ENCODE measurements around the gene TAOK1. TPM values are rescaled to one million over a fixed set of nuclear protein-coding genes. Genes with fewer than 3 reads are reported as not detected.

TAOK1 gene
- total RNA-seq, 1 experiment from 2014 or later = 56.3 TPM

DNA sequence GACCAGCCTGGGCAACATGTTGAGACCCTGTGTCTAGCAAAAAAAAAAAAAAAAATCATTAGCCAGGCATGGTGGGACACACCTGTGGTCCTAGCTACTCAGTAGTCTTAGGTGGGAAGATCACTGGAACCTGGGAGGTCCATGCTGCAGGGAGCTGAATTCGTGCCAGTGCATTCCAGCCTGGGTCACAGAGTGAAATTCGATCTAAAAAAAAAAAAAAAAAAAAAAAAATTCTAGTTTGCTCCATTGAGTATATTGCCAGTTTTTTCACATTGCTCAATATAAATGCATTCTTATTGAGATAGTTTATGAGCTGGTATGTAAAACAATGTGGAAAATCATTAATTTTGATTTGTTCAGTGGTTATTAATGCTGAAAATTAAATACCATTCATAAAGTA lies 124.6 kb downstream of the TAOK1 start:
- Histone ChIP-seq H3K4me1 (ENCODE audit: control insufficient read depth in 1 of 2, insufficient read depth in 2 of 2, low read length in 2 of 2) (no peaks in the 10 kb centered on the region), H3K4me3 (replicated peaks in 1 of 2; ENCODE audit: low read depth in 1 of 2, low read length in 2 of 2) (no peak overlapping the region), H3K9ac (ENCODE audit: low read length) (no peak overlapping the region), H2AFZ (ENCODE audit: low read depth, low read length, poor library complexity, severe bottlenecking) (no peak overlapping the region), H3K4me2 (ENCODE audit: low read length) (no peak overlapping the region), H3K9me3 (ENCODE audit: control insufficient read depth in 1 of 2, insufficient read depth in 1 of 2, low read depth in 1 of 2, low read length in 2 of 2) (no peaks in the 10 kb centered on the region), H3K36me3 (ENCODE audit: control insufficient read depth in 1 of 2, insufficient read depth in 2 of 2, low read length in 2 of 2) (peaks cover 7 to 24% of the 10 kb centered on the region in 2 experiments; a peak in 3 of 4 replicates), H3K9me2 (ENCODE audit: insufficient read depth) (no peaks in the 10 kb centered on the region), H3K27me3 (ENCODE audit: insufficient read depth, low read length) (no peaks in the 10 kb centered on the region), H3K79me2 (ENCODE audit: insufficient read depth, low read length) (no peaks in the 10 kb centered on the region), H3K27ac (ENCODE audit: low read depth, low read length) (no peak overlapping the region), H4K20me1 (ENCODE audit: insufficient read depth) (no peaks in the 10 kb centered on the region)
- TF ChIP-seq, protein P1, sequence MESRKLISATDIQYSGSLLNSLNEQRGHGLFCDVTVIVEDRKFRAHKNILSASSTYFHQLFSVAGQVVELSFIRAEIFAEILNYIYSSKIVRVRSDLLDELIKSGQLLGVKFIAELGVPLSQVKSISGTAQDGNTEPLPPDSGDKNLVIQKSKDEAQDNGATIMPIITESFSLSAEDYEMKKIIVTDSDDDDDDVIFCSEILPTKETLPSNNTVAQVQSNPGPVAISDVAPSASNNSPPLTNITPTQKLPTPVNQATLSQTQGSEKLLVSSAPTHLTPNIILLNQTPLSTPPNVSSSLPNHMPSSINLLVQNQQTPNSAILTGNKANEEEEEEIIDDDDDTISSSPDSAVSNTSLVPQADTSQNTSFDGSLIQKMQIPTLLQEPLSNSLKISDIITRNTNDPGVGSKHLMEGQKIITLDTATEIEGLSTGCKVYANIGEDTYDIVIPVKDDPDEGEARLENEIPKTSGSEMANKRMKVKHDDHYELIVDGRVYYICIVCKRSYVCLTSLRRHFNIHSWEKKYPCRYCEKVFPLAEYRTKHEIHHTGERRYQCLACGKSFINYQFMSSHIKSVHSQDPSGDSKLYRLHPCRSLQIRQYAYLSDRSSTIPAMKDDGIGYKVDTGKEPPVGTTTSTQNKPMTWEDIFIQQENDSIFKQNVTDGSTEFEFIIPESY (IDR thresholded peaks at IDR 0.05; ENCODE audit: extremely low read depth, insufficient replicate concordance, low read length) = no peak
- TF ChIP-seq EGR1 (IDR thresholded peaks at IDR 0.05; ENCODE audit: low read depth) (no peak), SIN3A (IDR thresholded peaks at IDR 0.05; ENCODE audit: low read depth) (no peak), ZNF274 (IDR thresholded peaks at IDR 0.05; ENCODE audit: low read depth, low read length) (no peak), CEBPB (IDR thresholded peaks at IDR 0.05; ENCODE audit: low read depth) (no peak), SP1 (IDR thresholded peaks at IDR 0.05; ENCODE audit: low read depth) (no peak), JUND (IDR thresholded peaks at IDR 0.05) (no peak), POLR2AphosphoS5 (IDR thresholded peaks at IDR 0.05; ENCODE audit: low read depth, low read length) (no peak)
- TF ChIP-seq, protein P2, sequence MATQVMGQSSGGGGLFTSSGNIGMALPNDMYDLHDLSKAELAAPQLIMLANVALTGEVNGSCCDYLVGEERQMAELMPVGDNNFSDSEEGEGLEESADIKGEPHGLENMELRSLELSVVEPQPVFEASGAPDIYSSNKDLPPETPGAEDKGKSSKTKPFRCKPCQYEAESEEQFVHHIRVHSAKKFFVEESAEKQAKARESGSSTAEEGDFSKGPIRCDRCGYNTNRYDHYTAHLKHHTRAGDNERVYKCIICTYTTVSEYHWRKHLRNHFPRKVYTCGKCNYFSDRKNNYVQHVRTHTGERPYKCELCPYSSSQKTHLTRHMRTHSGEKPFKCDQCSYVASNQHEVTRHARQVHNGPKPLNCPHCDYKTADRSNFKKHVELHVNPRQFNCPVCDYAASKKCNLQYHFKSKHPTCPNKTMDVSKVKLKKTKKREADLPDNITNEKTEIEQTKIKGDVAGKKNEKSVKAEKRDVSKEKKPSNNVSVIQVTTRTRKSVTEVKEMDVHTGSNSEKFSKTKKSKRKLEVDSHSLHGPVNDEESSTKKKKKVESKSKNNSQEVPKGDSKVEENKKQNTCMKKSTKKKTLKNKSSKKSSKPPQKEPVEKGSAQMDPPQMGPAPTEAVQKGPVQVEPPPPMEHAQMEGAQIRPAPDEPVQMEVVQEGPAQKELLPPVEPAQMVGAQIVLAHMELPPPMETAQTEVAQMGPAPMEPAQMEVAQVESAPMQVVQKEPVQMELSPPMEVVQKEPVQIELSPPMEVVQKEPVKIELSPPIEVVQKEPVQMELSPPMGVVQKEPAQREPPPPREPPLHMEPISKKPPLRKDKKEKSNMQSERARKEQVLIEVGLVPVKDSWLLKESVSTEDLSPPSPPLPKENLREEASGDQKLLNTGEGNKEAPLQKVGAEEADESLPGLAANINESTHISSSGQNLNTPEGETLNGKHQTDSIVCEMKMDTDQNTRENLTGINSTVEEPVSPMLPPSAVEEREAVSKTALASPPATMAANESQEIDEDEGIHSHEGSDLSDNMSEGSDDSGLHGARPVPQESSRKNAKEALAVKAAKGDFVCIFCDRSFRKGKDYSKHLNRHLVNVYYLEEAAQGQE (IDR thresholded peaks at IDR 0.05; ENCODE audit: low read depth) = no peak
- ATAC-seq (no peak), DNase-seq (ENCODE audit: low read depth, low spot score) (no peak)
- intact Hi-C loops (cut with micrococcal nuclease) = no loop called here
- ChIA-PET POLR2A (no interaction called here), CTCF (interaction anchor here (0.7 to 1.9 kb wide), 2 partner anchors 22 to 85 kb away, joined by 3 to 4 read pairs; no protein-coding TSS in a partner anchor), RAD21 (ENCODE audit: low non-redundant PET in 1 of 2, low total read pairs in 2 of 2, uncharacterized antibody in 2 of 2, unreplicated experiment in 2 of 2) (no interaction called here)
- no TSS peak for BruUV-seq (replicated peaks)

Measured in HCT116 (cell line).